Suprapubic skin (tissue), 3 donors: ENCODE measurements around the gene ATXN1.

Experiments used
- CTCF ChIP-seq, 2 donors: fragments of 200-600 bp in 1 of 2; fragments of 450-650 bp in 1 of 2; sonication (generic) in 1 of 2; IDR thresholded peaks; one replicate each; pipeline ENCODE4 v1.5.1; 2016 to 2019; ENCODE audit warnings: antibody characterized with exemption in 2 of 2, mild to moderate bottlenecking in 1 of 2, moderate library complexity in 1 of 2
- EP300 ChIP-seq: sonication (generic); formaldehyde crosslinking; IDR thresholded peaks from one replicate; pipeline ENCODE4 v1.6.1; 2017; ENCODE audit warnings: antibody characterized with exemption
- POLR2A ChIP-seq, 2 donors: fragments of 450-650 bp; IDR thresholded peaks; one replicate each; pipeline ENCODE4 v1.6.1; 2017; ENCODE audit warnings: antibody characterized with exemption in 2 of 2, mild to moderate bottlenecking in 2 of 2, moderate library complexity in 2 of 2

GRCh38 chr6:16741112-16742016 is 19.9 kb downstream of the ATXN1 start:
- TF ChIP-seq EP300 (no peak), CTCF (IDR thresholded peaks at IDR 0.05) (no peak), POLR2A (IDR thresholded peaks at IDR 0.05) (no peak)
